ENCODE data around the gene CDK5. TPM values are rescaled to one million over a fixed set of nuclear protein-coding genes. Genes with fewer than 3 reads are reported as not detected.
A peak's percentile ranks its signal among the peaks of the same experiment; 100 is the strongest.

Gene CDK5
- total RNA-seq, 1 donor from 2014 or later, result 13.7 TPM

DNA sequence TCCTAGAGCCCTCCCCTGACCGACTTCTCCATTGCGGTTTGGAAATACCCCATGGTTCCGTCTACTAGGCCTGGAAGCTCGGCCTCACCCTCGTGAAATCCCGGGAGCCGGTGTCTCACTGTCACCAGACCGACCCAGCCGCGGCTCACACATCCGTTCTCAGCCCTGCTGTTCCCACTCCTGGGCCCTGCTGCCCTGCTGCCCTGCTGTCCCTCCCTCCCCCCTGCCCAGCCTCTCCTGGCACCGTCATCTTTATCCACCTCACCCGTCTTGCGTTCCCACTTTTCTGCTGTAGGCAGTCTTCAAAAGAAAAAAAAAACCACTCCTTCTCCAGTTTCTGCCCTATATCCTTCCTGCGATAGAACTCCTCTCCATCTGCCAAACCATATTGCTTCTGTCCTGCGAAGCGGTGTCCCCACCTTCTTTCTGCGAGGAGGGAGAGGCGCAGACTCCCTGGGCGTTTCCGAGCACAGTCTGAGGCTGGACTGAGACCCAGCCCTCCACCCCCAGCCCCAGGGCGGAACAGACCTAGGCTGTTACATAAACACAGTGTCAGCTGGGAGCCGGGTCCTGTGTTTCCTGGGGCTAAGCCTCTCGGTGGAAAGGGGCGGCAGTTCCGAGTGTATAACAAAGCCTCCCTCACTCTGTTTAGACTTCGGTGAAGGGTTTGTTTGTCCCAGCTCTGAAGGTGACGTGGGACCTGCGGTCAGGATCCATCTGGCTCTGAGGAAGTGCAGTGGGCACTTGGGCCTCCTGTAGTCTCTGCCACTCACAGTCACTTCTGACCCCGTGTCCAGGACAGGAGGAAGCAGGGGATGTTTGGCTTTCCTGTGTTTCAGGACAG is 31.4 kb upstream of the CDK5 start:
- Histone ChIP-seq H3K27ac (peak overlapping the region; percentile 88), H3K4me1 (peaks cover 64% of the 10 kb centered on the region), H3K4me3 (peak overlapping the region; percentile 93), H3K27me3 (ENCODE audit: low read depth) (no peaks in the 10 kb centered on the region), H3K36me3 (peaks cover 6% of the 10 kb centered on the region), H3K9me3 (no peaks in the 10 kb centered on the region)
- intact Hi-C loops (cut with DNase I), result no loop called here
- ATAC-seq (peak; percentile 65 to 68), DNase-seq (peak; percentile 87)
- no peak for TF ChIP-seq CTCF (IDR thresholded peaks at IDR 0.05)

- Histone ChIP-seq H3K4me1 (peaks cover 70% of the 10 kb centered on the region), H3K9me3 (no peaks in the 10 kb centered on the region), H3K27me3 (ENCODE audit: low read depth) (no peaks in the 10 kb centered on the region), H3K27ac (peak overlapping the region; percentile 88), H3K4me3 (peak overlapping the region; percentile 93), H3K36me3 (peaks cover 6% of the 10 kb centered on the region)
- no peak for TF ChIP-seq CTCF (IDR thresholded peaks at IDR 0.05)
- intact Hi-C loops (cut with DNase I), result no loop called here
- DNase-seq (no peak), ATAC-seq (no peak)
Measured at GRCh38 chr7:151088019-151088855, 30.5 kb upstream of the CDK5 start.

GRCh38 chr7:151087245-151088018 is 29.7 kb upstream of the CDK5 start:
- TF ChIP-seq CTCF (IDR thresholded peaks at IDR 0.05), result peak; percentile 42
- Histone ChIP-seq H3K27me3 (ENCODE audit: low read depth) (no peaks in the 10 kb centered on the region), H3K27ac (peak overlapping the region; percentile 88), H3K9me3 (no peaks in the 10 kb centered on the region), H3K4me3 (peak overlapping the region; percentile 93), H3K36me3 (peaks cover 6% of the 10 kb centered on the region), H3K4me1 (peaks cover 68% of the 10 kb centered on the region)
- intact Hi-C loops (cut with DNase I), result no loop called here
- ATAC-seq (peak; percentile 65 to 68), DNase-seq (peak; percentile 76)

- intact Hi-C loops (cut with DNase I), result no loop called here
- H3K36me3 ChIP-seq, result peaks cover under 1% of the 10 kb centered on the region
- TF ChIP-seq CTCF (IDR thresholded peaks at IDR 0.05), result no peak
- H3K27ac ChIP-seq, result peak overlapping the region; percentile 88
- DNase-seq, result no peak
- peak overlapping the region; percentile 93 for H3K4me3 ChIP-seq
- no peaks in the 10 kb centered on the region for H3K27me3 ChIP-seq (ENCODE audit: low read depth)
- H3K9me3 ChIP-seq, result no peaks in the 10 kb centered on the region
- H3K4me1 ChIP-seq, result peaks cover 69% of the 10 kb centered on the region
- ATAC-seq, result no peak
Measured at GRCh38 chr7:151086802-151087244, 29.1 kb upstream of the CDK5 start.

Data from lower lobe of right lung (tissue), 2 donors.